ENCODE data around the gene RNASET2.

The RNASET2 gene

GRCh38 chr6:166910601-166911000, 45.7 kb downstream of the RNASET2 start:
- H3K4me3 ChIP-seq (replicated peaks in 1 of 2; ENCODE audit: low read depth in 2 of 2, low read length in 2 of 2): no peak overlapping the region
- TF ChIP-seq, protein P1, sequence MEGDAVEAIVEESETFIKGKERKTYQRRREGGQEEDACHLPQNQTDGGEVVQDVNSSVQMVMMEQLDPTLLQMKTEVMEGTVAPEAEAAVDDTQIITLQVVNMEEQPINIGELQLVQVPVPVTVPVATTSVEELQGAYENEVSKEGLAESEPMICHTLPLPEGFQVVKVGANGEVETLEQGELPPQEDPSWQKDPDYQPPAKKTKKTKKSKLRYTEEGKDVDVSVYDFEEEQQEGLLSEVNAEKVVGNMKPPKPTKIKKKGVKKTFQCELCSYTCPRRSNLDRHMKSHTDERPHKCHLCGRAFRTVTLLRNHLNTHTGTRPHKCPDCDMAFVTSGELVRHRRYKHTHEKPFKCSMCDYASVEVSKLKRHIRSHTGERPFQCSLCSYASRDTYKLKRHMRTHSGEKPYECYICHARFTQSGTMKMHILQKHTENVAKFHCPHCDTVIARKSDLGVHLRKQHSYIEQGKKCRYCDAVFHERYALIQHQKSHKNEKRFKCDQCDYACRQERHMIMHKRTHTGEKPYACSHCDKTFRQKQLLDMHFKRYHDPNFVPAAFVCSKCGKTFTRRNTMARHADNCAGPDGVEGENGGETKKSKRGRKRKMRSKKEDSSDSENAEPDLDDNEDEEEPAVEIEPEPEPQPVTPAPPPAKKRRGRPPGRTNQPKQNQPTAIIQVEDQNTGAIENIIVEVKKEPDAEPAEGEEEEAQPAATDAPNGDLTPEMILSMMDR (IDR thresholded peaks at IDR 0.05; ENCODE audit: low read depth, low read length): no peak
- DNase-seq (ENCODE audit: low read depth in 2 of 2): peak in 1 of 2 donors; percentile 12

DNA sequence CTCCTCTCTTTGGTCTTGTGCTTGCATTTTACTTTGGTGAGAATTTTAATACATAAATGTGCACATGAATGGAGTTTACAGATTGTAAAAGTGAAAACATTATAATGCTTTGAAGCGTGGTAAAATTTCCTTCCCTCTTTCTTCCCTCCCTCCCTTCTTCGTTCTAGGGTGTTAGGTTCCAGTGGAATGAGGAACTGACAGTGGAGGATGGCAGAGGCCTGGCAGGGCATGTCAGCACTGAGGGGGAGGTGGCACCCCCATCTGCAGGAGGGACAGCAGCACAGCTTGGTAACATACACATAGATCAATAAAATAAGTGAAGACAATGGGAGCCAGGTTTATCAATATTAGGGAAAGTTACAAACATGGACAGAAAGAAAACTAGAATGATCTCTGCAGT, 47.5 kb downstream of the RNASET2 start:
- H3K4me3 ChIP-seq (replicated peaks in 1 of 2; ENCODE audit: low read depth in 2 of 2, low read length in 2 of 2): no peak overlapping the region
- DNase-seq (ENCODE audit: low read depth in 2 of 2): no peak
- TF ChIP-seq, protein P1 (IDR thresholded peaks at IDR 0.05; ENCODE audit: low read depth, low read length): no peak

- no peak overlapping the region for H3K4me3 ChIP-seq (replicated peaks in 1 of 2; ENCODE audit: low read depth in 2 of 2, low read length in 2 of 2)
- no peak for DNase-seq (ENCODE audit: low read depth in 2 of 2)
- TF ChIP-seq, protein P1 (IDR thresholded peaks at IDR 0.05; ENCODE audit: low read depth, low read length): no peak
Measured at GRCh38 chr6:166907871-166908806, 48.2 kb downstream of the RNASET2 start.

DNA sequence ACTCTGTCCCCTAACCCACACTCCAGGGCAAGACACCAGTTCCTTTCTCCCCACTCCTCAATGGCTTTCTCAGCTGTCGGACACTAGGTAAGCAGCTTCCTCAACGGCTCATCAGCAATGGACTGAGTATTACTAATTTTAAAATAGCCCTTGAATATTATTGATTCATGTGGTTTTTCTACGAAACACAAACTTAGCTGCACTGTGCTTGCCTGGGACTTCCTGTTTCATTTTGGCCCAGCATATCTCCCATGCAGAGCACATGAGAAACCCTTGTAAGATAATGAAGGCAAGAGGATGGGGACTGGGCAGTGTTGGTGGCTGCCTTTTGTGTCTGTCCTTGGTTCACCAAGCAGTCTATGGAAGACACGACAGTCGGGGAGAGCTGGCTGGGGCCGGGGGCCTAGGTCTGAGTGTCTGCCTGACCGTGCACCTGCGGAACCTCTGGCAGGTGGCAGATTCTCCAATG, 48.9 kb downstream of the RNASET2 start:
- H3K4me3 ChIP-seq (replicated peaks in 1 of 2; ENCODE audit: low read depth in 2 of 2, low read length in 2 of 2): no peak overlapping the region
- TF ChIP-seq, protein P1 (IDR thresholded peaks at IDR 0.05; ENCODE audit: low read depth, low read length): no peak
- no peak for DNase-seq (ENCODE audit: low read depth in 2 of 2)

DNA sequence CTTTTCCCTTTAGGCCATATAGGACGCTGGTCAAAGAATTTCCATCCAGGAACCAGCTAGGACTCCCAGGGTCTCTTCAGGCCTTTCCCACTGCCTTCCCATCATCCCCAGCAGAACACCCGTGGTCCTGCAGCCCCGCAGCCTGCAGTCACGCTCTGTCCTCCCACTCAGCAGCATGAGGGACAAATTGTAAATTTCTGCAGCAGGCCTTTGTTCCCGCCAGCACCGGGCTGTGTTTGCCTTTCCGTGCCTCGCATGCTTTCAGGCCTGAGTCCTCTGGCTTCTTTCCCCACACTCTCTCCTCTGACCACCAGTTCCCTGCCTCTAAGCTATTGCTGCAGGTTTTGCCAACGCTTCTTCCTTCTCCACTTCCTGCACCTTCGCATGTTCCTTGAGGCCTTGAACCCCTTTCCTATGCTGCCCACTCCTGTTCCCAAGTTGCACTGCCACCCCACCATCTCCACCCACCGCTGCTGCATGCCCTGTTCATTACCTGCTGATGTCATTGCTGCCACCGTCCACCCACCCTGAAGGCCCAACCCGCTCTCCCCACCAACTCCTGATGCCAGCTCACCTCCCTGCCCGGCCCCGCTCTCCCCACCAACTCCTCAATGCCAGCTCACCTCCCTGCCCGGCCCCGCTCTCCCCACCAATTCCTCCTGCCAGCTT, 49.8 kb downstream of the RNASET2 start:
- no peak overlapping the region for H3K4me3 ChIP-seq (replicated peaks in 1 of 2; ENCODE audit: low read depth in 2 of 2, low read length in 2 of 2)
- DNase-seq (ENCODE audit: low read depth in 2 of 2): no peak
- TF ChIP-seq, protein P1 (IDR thresholded peaks at IDR 0.05; ENCODE audit: low read depth, low read length): no peak

DNA sequence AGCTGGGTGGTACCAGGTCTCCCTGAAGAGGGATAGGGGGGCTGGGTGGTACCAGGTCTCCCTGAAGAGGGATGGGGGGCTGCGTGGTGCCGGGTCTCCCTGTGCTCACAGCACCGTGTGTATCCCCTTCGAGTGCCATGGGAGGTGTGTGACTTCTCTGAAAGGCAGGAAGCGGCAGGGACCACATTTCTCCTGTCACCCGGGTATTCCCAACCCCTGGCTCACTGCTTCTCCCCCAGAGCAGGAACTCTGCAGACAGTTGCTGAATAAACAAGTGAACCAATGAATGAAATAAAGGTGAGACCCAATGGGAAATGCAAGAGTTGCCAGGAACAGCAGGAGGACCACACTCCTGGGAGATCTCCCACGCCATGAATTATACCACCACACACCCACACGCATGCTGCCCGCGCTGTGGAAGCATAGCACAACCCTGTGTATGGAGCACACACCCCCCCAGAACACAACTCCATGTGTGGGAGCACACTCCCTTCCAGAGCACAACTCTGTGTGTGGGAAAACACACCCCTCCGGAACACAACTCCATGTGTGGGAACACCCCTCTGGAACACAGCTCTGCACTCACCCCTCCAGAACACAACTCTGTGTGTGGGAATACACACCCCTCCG, 50.7 kb downstream of the RNASET2 start:
- no peak overlapping the region for H3K4me3 ChIP-seq (replicated peaks in 1 of 2; ENCODE audit: low read depth in 2 of 2, low read length in 2 of 2)
- DNase-seq (ENCODE audit: low read depth in 2 of 2): no peak
- TF ChIP-seq, protein P1 (IDR thresholded peaks at IDR 0.05; ENCODE audit: low read depth, low read length): no peak
